ENCODE results near the gene RNASEH2C.
"Not testable (repeated sequence)": the region's sequence is repeated elsewhere in the genome, so short reads cannot be mapped to it uniquely, and the experiment has no call there.

The RNASEH2C gene

GRCh38 chr11:65716774-65717405 is 3.7 kb downstream of the RNASEH2C start:
- no peak for DNase-seq

GRCh38 chr11:65716302-65716701 is 4.3 kb downstream of the RNASEH2C start:
- DNase-seq = no peak

- no peak for DNase-seq
These were observed 6.2 kb downstream of the RNASEH2C start for GRCh38 chr11:65714433-65714832.

GRCh38 chr11:65713212-65713969 is 7.2 kb downstream of the RNASEH2C start:
- DNase-seq = no peak

GRCh38 chr11:65712633-65713076 is 7.9 kb downstream of the RNASEH2C start:
- DNase-seq = no peak

- DNase-seq = peak; percentile 97 to 99
These were observed 8.6 kb downstream of the RNASEH2C start, which contains the start of gene KAT5 for GRCh38 chr11:65711785-65712632. KAT5 (plus strand) TSS chr11:65712252; CDS start chr11:65712268, 16 bp downstream.

GRCh38 chr11:65710421-65710820 is 10.2 kb downstream of the RNASEH2C start:
- no peak for DNase-seq

- DNase-seq = no peak
These were observed 10.9 kb downstream of the RNASEH2C start for GRCh38 chr11:65709661-65710060.

DNA sequence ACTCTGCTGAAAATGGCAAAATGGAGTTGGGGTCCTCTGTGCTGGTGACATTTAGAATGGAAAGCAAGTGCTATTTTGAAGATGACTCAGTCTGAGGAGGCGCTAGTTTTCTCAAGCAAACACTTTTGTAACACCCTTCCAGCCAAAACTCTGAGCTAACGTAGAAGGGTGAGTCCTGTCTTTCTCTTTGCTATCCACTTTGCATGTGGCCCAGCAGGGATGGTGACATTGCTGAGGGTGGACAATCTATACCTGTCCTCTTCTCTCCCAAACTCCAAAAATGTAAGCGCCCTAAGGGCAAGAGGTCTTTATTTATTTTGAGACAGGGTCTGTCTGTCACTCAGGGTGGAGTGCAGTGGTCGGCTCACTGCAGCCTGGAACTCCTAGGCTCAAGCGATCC is 12.1 kb downstream of the RNASEH2C start:
- DNase-seq = no peak

DNA sequence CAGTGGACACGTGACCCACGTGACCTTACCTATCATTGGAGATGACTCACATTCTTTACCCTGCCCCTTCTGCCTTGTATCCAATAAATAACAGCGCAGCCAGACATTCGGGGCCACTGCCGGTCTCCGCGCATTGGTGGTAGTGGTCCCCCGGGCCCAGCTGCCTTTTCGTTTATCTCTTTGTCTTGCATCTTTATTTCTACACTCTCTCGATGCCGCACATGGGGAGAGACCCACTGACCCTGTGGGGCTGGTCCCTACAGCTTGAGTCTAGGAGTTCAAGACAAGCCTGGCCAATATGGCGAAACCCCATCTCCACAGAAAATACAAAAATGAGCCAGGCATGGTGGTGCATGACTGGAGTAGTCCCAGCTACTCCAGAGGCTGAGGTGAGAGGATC is 13.6 kb downstream of the RNASEH2C start:
- DNase-seq = not testable (repeated sequence)

GRCh38 chr11:65706303-65706763 is 14.3 kb downstream of the RNASEH2C start:
- DNase-seq = peak; percentile 39 to 79

- no peak for DNase-seq
These were observed 16.8 kb downstream of the RNASEH2C start for GRCh38 chr11:65703846-65704245.

DNA sequence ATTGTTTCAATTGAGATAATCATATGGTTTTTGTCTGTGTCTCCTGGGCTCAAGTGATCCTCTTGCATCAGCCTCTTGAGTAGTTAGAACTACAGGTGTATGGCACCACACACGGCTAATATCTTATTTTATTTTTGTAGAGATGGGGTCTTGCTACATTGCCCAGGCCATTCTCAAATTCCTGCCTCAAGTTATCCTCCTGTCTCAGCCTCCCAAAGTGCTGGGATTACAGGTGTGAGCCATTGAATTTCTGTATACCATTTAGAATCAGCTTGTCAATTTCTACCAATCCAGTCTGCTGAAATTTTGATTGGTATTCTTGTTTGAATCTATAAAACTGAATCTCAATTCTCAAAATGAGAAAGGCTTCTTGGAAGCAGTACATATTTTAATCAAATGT is 18.9 kb downstream of the RNASEH2C start:
- no peak for DNase-seq

DNA sequence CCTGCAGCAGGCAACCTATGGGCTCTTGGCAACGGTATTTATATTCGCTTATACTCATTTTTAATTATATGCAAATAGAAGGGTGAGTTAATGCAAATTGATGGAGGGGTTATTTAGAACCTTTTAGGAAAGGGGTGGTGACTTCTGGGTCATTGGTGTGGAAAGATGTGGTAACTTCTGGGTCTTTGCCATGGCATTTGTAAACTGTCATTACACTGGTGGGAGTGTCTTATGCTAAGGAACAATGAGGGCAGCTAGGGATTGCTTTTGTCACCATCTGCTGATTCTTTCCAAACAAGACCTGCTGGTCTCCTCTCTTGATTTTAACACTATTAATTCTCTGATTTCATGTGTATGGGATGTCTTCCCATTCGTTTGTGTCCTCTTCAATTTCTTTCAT is 20.2 kb downstream of the RNASEH2C start:
- DNase-seq = peak in 1 of 2 experiments; percentile 45

GRCh38 chr11:65699306-65699705 is 21.3 kb downstream of the RNASEH2C start:
- peak in 1 of 2 experiments; percentile 73 for DNase-seq

DNA sequence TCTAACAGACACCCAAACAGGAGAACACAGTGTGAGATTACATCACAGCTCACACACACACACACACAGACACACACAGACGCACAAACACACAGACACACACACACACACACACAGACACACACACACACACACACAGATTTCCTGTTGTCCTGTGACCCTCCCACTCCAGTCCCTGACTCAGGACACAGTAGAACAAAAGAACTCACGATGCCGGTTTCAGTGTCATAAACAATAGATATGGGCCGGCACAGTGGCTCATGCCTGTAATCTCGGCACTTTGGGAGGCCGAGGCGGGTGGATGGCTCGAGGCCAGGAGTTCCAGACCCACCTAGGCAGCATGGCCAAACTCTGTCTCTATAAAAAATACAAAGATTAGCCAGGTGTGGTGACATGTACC is 22.4 kb downstream of the RNASEH2C start:
- DNase-seq = no peak

GRCh38 chr11:65696802-65697552 is 23.6 kb downstream of the RNASEH2C start:
- no peak for DNase-seq

GRCh38 chr11:65695459-65696241 is 24.9 kb downstream of the RNASEH2C start:
- no peak for DNase-seq

DNA sequence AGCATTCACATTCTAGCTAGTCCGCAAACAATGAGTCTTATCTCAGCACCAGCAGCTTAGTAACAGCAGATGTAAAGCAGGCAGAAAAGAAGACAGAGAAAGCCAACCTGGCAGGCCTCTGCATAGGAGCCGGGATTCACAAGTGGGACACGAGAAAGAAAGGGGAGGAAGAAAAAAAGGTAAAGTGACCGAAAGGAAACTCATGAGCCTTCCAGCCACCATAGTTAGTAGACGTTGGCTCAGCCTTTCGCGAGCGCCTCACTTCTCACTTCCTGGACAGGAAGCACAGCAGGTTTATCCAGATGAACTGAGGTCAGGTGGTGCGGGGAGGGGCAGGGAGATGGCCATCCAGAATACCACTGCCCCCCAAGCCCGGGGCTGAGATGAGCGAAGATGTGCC is 28.2 kb downstream of the RNASEH2C start:
- DNase-seq = no peak

DNA sequence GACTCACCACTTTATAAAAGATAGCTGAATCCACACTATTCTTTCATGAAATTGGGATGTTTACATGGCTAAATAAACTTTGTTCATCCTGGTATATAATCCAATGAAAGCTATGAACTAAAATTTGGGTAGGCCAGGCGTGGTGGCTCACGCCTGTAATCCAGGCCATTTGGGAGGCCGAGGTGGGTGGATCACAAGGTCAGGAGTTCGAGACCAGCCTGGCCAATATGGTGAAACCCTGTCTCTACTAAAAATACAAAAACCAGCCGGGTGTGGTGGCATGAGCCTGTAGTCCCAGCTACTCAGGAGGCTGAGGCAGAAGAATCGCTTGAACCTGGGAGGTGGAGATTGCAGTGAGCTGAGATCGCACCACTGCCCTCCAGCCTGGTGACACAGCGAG is 28.8 kb downstream of the RNASEH2C start:
- not testable (repeated sequence) for DNase-seq

DNA sequence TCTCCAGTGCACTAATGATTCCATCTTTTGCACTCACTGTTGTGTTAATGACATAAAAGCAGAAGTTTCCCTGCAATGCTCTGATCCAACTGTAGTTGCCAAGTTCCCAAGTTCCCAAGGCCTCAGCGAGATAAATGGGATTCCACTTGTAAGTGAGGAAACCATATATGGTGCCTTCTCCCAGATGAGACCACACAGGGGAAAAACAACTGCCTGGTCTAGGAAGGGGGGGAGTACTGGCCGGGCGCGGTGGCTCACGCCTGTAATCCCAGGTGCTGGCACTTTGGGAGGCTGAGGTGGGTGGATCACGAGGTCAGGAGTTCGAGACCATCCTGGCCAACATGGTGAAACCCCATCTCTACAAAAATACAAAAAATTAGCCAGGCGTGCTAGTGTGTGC is 34.6 kb downstream of the RNASEH2C start:
- no peak for DNase-seq

DNA sequence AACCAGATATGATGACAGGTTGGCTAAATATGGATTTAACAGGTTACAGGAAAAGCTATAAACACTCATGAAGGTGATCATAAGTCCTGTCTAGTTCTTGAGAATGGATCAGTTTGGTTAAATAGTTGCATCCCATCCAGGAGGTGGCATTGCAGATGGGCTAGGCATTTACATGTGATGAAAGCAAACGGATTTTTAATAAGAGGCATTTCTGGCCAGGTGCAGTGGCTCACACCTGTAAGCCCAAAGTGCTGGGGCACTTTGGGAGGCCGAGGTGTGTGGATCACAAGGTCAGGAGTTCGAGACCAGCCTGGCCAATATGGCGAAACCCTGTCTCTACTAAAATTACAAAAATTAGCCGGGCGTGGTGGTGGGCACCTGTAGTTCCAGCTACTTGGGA is 37.1 kb downstream of the RNASEH2C start:
- DNase-seq = not testable (repeated sequence)
